Measurements from ENCODE around the gene PRLR.

The PRLR gene

DNA sequence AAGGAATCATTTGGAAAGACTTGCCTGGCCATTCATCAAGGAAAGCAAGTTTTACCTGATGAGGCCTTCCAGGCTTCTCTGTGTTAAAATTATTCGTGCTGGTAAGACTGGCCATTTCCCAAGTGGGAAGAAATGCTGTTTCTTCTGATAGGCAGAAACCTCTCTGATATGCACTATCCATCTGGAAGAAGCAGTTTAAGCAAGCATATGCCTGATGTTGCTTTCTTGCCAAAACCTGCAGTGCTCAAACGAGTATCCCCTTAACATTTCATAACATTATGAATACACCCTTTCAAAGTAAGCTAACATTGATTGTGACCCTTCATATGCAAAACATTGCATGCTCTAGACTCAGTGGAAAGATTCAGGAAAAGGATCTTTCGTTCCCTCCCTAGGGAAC lies 36.0 kb upstream of the PRLR start:
- peaks cover 6% of the 10 kb centered on the region; the same call in 1 of the 2 replicates for H3K4me1 ChIP-seq (ENCODE audit: low read length)
- no peak for TF ChIP-seq CTCF (IDR thresholded peaks at IDR 0.05; ENCODE audit: low read depth, low read length)
- no peak for TF ChIP-seq EZH2phosphoT487 (IDR thresholded peaks at IDR 0.05; ENCODE audit: low read depth)
- no peak overlapping the region for H3K4me2 ChIP-seq (ENCODE audit: low read length)
- no peaks in the 10 kb centered on the region for H3K36me3 ChIP-seq (replicated peaks; ENCODE audit: low read depth, low read length)
- no peaks in the 10 kb centered on the region for H3K9me3 ChIP-seq (ENCODE audit: insufficient read depth, low read length)
- H3K9ac ChIP-seq (ENCODE audit: low read length), result no peak overlapping the region
- no peak overlapping the region for H3K4me3 ChIP-seq (ENCODE audit: low read length)
- no peaks in the 10 kb centered on the region for H4K20me1 ChIP-seq (ENCODE audit: insufficient read depth, low read length)
- no peaks in the 10 kb centered on the region for H3K79me2 ChIP-seq (ENCODE audit: low read length)
- no peak overlapping the region for H3K27ac ChIP-seq (ENCODE audit: low read length)
- no peak overlapping the region for H2AFZ ChIP-seq (ENCODE audit: low read depth, low read length)
- H3K27me3 ChIP-seq (ENCODE audit: low read depth, low read length), result no peaks in the 10 kb centered on the region

- no peaks in the 10 kb centered on the region for H3K9me3 ChIP-seq (ENCODE audit: insufficient read depth, low read length)
- peaks cover 6% of the 10 kb centered on the region; the same call in 1 of the 2 replicates for H3K4me1 ChIP-seq (ENCODE audit: low read length)
- H3K4me2 ChIP-seq (ENCODE audit: low read length), result no peak overlapping the region
- H3K79me2 ChIP-seq (ENCODE audit: low read length), result no peaks in the 10 kb centered on the region
- no peak overlapping the region for H3K4me3 ChIP-seq (ENCODE audit: low read length)
- no peak overlapping the region for H3K27ac ChIP-seq (ENCODE audit: low read length)
- H3K27me3 ChIP-seq (ENCODE audit: low read depth, low read length), result no peaks in the 10 kb centered on the region
- no peak overlapping the region for H3K9ac ChIP-seq (ENCODE audit: low read length)
- TF ChIP-seq EZH2phosphoT487 (IDR thresholded peaks at IDR 0.05; ENCODE audit: low read depth) (no peak), CTCF (IDR thresholded peaks at IDR 0.05; ENCODE audit: low read depth, low read length) (no peak)
- no peaks in the 10 kb centered on the region for H3K36me3 ChIP-seq (replicated peaks; ENCODE audit: low read depth, low read length)
- H4K20me1 ChIP-seq (ENCODE audit: insufficient read depth, low read length), result no peaks in the 10 kb centered on the region
- no peak overlapping the region for H2AFZ ChIP-seq (ENCODE audit: low read depth, low read length)
These were observed 34.2 kb upstream of the PRLR start for GRCh38 chr5:35264509-35264908.

DNA sequence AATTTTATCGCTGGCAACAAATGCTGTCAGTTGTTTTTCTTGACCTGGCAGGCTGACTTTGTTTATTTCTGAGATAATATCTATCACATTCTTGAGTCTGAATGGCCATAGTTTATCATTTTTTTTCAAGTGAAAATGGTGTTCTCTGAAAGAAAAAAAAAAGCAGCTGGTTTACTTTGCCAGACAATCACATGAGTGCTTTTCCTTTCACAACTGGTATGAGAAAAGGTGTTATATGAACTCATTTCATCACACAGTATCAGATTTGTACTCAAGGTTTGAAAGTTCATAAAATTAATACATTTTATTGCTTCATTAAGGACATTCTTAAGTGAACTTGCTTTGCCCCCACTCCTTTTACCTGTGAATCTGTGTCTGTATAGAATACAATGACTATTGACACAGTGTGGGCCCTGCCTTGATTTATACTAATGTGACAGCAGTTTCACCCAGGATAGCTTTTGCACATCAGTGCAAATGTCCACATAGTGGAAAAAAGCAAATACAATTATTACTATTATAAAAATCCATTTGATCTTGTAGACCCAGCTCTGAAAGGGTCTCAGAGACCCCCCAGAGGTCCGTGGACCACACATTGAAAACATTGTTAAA lies 33.1 kb upstream of the PRLR start:
- no peak overlapping the region for H3K9ac ChIP-seq (ENCODE audit: low read length)
- H2AFZ ChIP-seq (ENCODE audit: low read depth, low read length), result no peak overlapping the region
- H3K79me2 ChIP-seq (ENCODE audit: low read length), result no peaks in the 10 kb centered on the region
- no peak overlapping the region for H3K4me3 ChIP-seq (ENCODE audit: low read length)
- H4K20me1 ChIP-seq (ENCODE audit: insufficient read depth, low read length), result no peaks in the 10 kb centered on the region
- no peaks in the 10 kb centered on the region for H3K9me3 ChIP-seq (ENCODE audit: insufficient read depth, low read length)
- H3K4me2 ChIP-seq (ENCODE audit: low read length), result no peak overlapping the region
- peaks cover 6% of the 10 kb centered on the region; the same call in 1 of the 2 replicates for H3K4me1 ChIP-seq (ENCODE audit: low read length)
- no peaks in the 10 kb centered on the region for H3K36me3 ChIP-seq (replicated peaks; ENCODE audit: low read depth, low read length)
- no peaks in the 10 kb centered on the region for H3K27me3 ChIP-seq (ENCODE audit: low read depth, low read length)
- TF ChIP-seq EZH2phosphoT487 (IDR thresholded peaks at IDR 0.05; ENCODE audit: low read depth) (no peak), CTCF (IDR thresholded peaks at IDR 0.05; ENCODE audit: low read depth, low read length) (no peak)
- no peak overlapping the region for H3K27ac ChIP-seq (ENCODE audit: low read length)

DNA sequence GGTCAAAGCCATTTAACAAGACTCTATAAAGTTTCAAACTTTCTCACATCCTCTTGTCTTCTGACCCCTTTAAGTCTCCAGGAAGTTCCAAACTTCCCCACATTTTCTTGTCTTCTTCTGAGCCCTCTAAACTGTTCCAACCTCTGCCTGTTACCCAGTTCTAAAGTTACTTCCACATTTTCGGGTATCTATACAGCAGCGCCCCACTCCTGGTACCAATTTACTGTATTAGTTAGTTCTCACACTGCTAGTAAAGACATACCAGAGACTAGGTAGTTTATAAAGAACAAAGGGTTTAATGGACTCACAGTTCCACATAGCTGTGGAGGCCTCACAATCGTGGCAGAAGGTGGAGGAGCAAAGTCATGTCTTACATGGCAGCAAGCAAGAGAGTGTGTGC lies 23.3 kb upstream of the PRLR start:
- no peak overlapping the region for H3K9ac ChIP-seq (ENCODE audit: low read length)
- H3K4me1 ChIP-seq (ENCODE audit: low read length), result peaks cover 9% of the 10 kb centered on the region
- H3K4me2 ChIP-seq (ENCODE audit: low read length), result no peak overlapping the region
- no peaks in the 10 kb centered on the region for H3K9me3 ChIP-seq (ENCODE audit: insufficient read depth, low read length)
- H3K4me3 ChIP-seq (ENCODE audit: low read length), result no peak overlapping the region
- no peak overlapping the region for H3K27ac ChIP-seq (ENCODE audit: low read length)
- no peaks in the 10 kb centered on the region for H3K27me3 ChIP-seq (ENCODE audit: low read depth, low read length)
- no peaks in the 10 kb centered on the region for H3K36me3 ChIP-seq (replicated peaks; ENCODE audit: low read depth, low read length)
- TF ChIP-seq EZH2phosphoT487 (IDR thresholded peaks at IDR 0.05; ENCODE audit: low read depth), result no peak
- TF ChIP-seq CTCF (IDR thresholded peaks at IDR 0.05; ENCODE audit: low read depth, low read length), result no peak
- no peaks in the 10 kb centered on the region for H3K79me2 ChIP-seq (ENCODE audit: low read length)
- no peaks in the 10 kb centered on the region for H4K20me1 ChIP-seq (ENCODE audit: insufficient read depth, low read length)
- H2AFZ ChIP-seq (ENCODE audit: low read depth, low read length), result no peak overlapping the region

Measured in OCI-LY3 (cell line).